ENCODE data around the gene TMEM126A.

The TMEM126A gene

GRCh38 chr11:85698195-85698594, 50.4 kb downstream of the TMEM126A start:
- DNase-seq, result no peak

GRCh38 chr11:85699957-85700741, 52.4 kb downstream of the TMEM126A start:
- DNase-seq, result no peak

GRCh38 chr11:85704967-85705366, 57.2 kb downstream of the TMEM126A start:
- DNase-seq, result no peak

GRCh38 chr11:85705800-85706199, 58.0 kb downstream of the TMEM126A start:
- DNase-seq, result no peak
